Measurements from ENCODE around the gene CDH13. TPM values are rescaled to one million over a fixed set of nuclear protein-coding genes. Genes with fewer than 3 reads are reported as not detected.

Gene CDH13
- total and polyA plus RNA-seq, 2 donors (not counting 3 experiments of a cell fraction or from before 2014, with no cell fraction given), result 96.6 to 124 TPM

GRCh38 chr16:83792391-83792790, 1165.6 kb downstream of the CDH13 start:
- CTCF ChIA-PET, result no interaction called here
- intact Hi-C loops (cut with micrococcal nuclease), result no loop called here

More at GRCh38 chr16:83792391-83792790, 1165.6 kb downstream of the CDH13 start:
- no peaks in the 10 kb centered on the region for H4K20me1 ChIP-seq (replicated peaks; ENCODE audit: control insufficient read depth, extremely low read depth, insufficient read depth, low read length)
- no peak overlapping the region for H3K4me3 ChIP-seq (replicated peaks in 1 of 3; ENCODE audit: insufficient read depth in 1 of 3, low read depth in 1 of 3, low read length in 3 of 3)
- no peak overlapping the region for H2AFZ ChIP-seq (ENCODE audit: low read depth, low read length)
- no peak overlapping the region for H3K4me2 ChIP-seq (ENCODE audit: insufficient read depth, low read length)
- H3K27ac ChIP-seq (ENCODE audit: insufficient read depth, low read depth, low read length), result no peak overlapping the region
- POLR2A ChIA-PET, result no interaction called here
- no peak for DNase-seq (ENCODE audit: low read depth, low spot score)
- no peak for FAIRE-seq
- no peak overlapping the region for H3K9ac ChIP-seq (replicated peaks; ENCODE audit: extremely low read depth, insufficient read depth, low read length)
- BruUV-seq (replicated peaks), result no TSS peak
- no peaks in the 10 kb centered on the region for H3K9me1 ChIP-seq (replicated peaks; ENCODE audit: control insufficient read depth, extremely low read depth, insufficient read depth, low read length)
- H3K79me2 ChIP-seq (ENCODE audit: control insufficient read depth, insufficient read depth, low read length), result no peaks in the 10 kb centered on the region
- H3K36me3 ChIP-seq (ENCODE audit: control insufficient read depth in 2 of 2, extremely low read depth in 1 of 2, insufficient read depth in 2 of 2, low read length in 2 of 2), result no peaks in the 10 kb centered on the region
- dilution Hi-C loops (cut with MboI; ENCODE audit: extremely low pct_ligation_motif_present, low sequenced_read_pairs), result no loop called here
- TF ChIP-seq POLR2AphosphoS5 (IDR thresholded peaks at IDR 0.05; ENCODE audit: insufficient read depth, low read depth, low read length), result no peak
- TF ChIP-seq POLR2A (IDR thresholded peaks at IDR 0.05; ENCODE audit: low read depth, low read length), result no peak
- TF ChIP-seq MYC (IDR thresholded peaks at IDR 0.05; ENCODE audit: low read depth, low read length), result no peak
- no peak for TF ChIP-seq FOS (IDR thresholded peaks at IDR 0.05; ENCODE audit: borderline replicate concordance, insufficient read depth, low read length)
- no peak for TF ChIP-seq GATA2 (IDR thresholded peaks at IDR 0.05; ENCODE audit: insufficient read depth, insufficient read length, low read depth, low read length)
- no peak for TF ChIP-seq EZH2 (IDR thresholded peaks at IDR 0.05; ENCODE audit: borderline replicate concordance, low read depth, low read length, severe bottlenecking)
- no peak for TF ChIP-seq MAX (IDR thresholded peaks at IDR 0.05; ENCODE audit: insufficient read depth, insufficient read length)
- TF ChIP-seq CTCF (IDR thresholded peaks at IDR 0.05; ENCODE audit: extremely low read depth in 1 of 2, insufficient read depth in 1 of 2, low read depth in 1 of 2, low read length in 2 of 2), result no peak
- no peak for TF ChIP-seq JUN (IDR thresholded peaks at IDR 0.05; ENCODE audit: borderline replicate concordance, insufficient read depth, insufficient read length, low read depth)
- H3K4me1 ChIP-seq (ENCODE audit: control insufficient read depth, extremely low read depth, insufficient read depth, low read length), result no peaks in the 10 kb centered on the region
- no peaks in the 10 kb centered on the region for H3K9me3 ChIP-seq (replicated peaks; ENCODE audit: control insufficient read depth, insufficient read depth, low read length)
- H3K27me3 ChIP-seq (ENCODE audit: control insufficient read depth in 2 of 2, insufficient read depth in 2 of 2, low read length in 2 of 2), result no peaks in the 10 kb centered on the region

All from endothelial cell of umbilical vein (primary cell).